GM10248 (cell line): ENCODE measurements around the gene TLR8.

Experiments used
- CTCF ChIA-PET: fragments of 300-600 bp; sonication (Branson Sonifier 250); formaldehyde crosslinking; extraction: SDS; loops from one replicate; lab custom pipeline; 2021; ENCODE audit warnings: antibody characterized with exemption; lab: Yijun Ruan, JAX
- POLR2A ChIA-PET: fragments of 350-650 bp; sonication (Branson Sonifier 250); formaldehyde crosslinking; extraction: SDS; loops from one replicate; lab custom pipeline; 2020; ENCODE audit warnings: antibody characterized with exemption; lab: Yijun Ruan, JAX
- DNase-seq: peaks from one replicate; pipeline ENCODE4 v3.0.0; 2012; ENCODE audit errors: extremely low spot score
- TF ChIP-seq, protein P1 (sequence below): IDR thresholded peaks from 2 replicates; pipeline ENCODE4 v1.5.1; 2012; ENCODE audit warnings: mild to moderate bottlenecking, low read depth; ENCODE audit errors: extremely low read depth, missing control alignments, control extremely low read depth

Gene TLR8

DNA sequence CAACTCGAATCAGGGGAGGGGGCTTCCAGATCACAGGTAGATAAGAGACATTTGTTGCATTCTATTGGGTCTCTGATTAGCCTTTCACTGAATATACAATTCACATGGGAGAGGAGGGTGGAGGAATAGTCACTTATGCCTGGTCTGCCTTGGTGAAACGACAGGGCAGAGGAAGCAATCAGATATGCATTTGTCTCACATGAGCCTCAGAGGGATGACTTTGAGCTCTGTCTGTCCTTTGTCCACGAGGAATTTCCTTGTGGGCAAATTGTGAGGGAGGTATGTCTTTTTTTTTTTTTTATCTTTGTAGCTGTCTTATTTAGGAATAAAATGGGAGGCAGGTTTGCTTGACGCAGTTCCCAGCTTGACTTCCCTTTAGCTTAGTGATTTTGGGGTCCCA lies 40.0 kb downstream of the TLR8 start:
- DNase-seq = no peak
- ChIA-PET POLR2A (interaction anchor here (0.8 kb wide), 2 partner anchors 29 to 543 kb away, joined by 3 to 4 read pairs; no protein-coding TSS in a partner anchor), CTCF (interaction anchor here (0.6 to 3.1 kb wide), 68 partner anchors 9 to 743 kb away, joined by 3 to 49 read pairs (median 4); partner anchors contain the start of genes RAB9A, TLR7 and TMSB4X)
- TF ChIP-seq, protein P1, sequence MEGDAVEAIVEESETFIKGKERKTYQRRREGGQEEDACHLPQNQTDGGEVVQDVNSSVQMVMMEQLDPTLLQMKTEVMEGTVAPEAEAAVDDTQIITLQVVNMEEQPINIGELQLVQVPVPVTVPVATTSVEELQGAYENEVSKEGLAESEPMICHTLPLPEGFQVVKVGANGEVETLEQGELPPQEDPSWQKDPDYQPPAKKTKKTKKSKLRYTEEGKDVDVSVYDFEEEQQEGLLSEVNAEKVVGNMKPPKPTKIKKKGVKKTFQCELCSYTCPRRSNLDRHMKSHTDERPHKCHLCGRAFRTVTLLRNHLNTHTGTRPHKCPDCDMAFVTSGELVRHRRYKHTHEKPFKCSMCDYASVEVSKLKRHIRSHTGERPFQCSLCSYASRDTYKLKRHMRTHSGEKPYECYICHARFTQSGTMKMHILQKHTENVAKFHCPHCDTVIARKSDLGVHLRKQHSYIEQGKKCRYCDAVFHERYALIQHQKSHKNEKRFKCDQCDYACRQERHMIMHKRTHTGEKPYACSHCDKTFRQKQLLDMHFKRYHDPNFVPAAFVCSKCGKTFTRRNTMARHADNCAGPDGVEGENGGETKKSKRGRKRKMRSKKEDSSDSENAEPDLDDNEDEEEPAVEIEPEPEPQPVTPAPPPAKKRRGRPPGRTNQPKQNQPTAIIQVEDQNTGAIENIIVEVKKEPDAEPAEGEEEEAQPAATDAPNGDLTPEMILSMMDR = no peak

GRCh38 chrX:12946838-12947544 lies 40.6 kb downstream of the TLR8 start:
- CTCF ChIA-PET = interaction anchor here (0.6 to 3.1 kb wide), 71 partner anchors 9 to 742 kb away, joined by 3 to 49 read pairs (median 4); partner anchors contain the start of genes RAB9A, TLR7 and TMSB4X
- POLR2A ChIA-PET = interaction anchor here (0.8 to 4.4 kb wide), 3 partner anchors 29 to 542 kb away, joined by 3 to 35 read pairs (median 4); partner anchors contain the start of gene TMSB4X
- DNase-seq = peak; percentile 53
- TF ChIP-seq, protein P1 = peak; percentile 84

DNA sequence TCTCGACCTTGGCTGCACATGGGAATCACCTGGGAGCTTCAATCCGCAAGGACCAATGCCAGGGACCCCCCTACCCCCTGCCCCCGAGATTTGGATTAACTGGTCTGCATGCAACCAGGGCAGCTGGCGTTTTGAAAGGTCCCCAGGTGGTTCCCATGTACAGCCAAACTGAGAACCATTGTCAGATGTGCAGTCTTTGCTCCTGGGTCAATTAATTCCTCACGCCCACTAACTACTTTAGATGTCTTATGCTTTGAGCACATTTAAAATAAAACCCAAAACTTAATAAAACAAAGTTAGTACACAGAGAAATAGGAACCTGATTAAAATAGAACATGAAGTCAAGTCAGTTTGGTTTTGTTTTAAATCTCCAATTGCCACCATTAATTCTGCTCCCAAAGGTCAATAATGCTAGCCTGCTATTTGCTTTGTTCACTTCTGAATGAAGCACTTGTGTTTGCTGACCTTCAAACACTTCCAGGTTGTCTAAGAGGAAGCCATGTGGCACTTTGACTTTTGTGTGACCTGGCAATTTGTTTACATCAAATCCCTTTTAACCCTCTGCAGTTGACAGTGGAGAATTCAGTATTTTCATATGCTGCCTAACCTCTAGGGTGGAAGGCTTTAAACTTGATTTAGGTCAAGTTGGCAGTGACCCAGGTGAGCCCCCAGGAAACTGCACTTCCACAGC lies 41.3 kb downstream of the TLR8 start:
- CTCF ChIA-PET = interaction anchor here (1.2 to 3.1 kb wide), 19 partner anchors 8 to 699 kb away, joined by 3 to 49 read pairs (median 6); no protein-coding TSS in a partner anchor
- POLR2A ChIA-PET = interaction anchor here (4.4 kb wide), 1 partner anchor 29 kb away, joined by 35 read pairs; the partner anchor contains the start of gene TMSB4X
- DNase-seq = no peak
- TF ChIP-seq, protein P1 = no peak

GRCh38 chrX:12948495-12948894 lies 42.1 kb downstream of the TLR8 start:
- CTCF ChIA-PET = interaction anchor here (1.5 to 3.1 kb wide), 5 partner anchors 20 to 306 kb away, joined by 4 to 28 read pairs (median 11); partner anchors contain the start of gene TMSB4X
- POLR2A ChIA-PET = interaction anchor here (4.4 kb wide), 1 partner anchor 28 kb away, joined by 35 read pairs; the partner anchor contains the start of gene TMSB4X

DNA sequence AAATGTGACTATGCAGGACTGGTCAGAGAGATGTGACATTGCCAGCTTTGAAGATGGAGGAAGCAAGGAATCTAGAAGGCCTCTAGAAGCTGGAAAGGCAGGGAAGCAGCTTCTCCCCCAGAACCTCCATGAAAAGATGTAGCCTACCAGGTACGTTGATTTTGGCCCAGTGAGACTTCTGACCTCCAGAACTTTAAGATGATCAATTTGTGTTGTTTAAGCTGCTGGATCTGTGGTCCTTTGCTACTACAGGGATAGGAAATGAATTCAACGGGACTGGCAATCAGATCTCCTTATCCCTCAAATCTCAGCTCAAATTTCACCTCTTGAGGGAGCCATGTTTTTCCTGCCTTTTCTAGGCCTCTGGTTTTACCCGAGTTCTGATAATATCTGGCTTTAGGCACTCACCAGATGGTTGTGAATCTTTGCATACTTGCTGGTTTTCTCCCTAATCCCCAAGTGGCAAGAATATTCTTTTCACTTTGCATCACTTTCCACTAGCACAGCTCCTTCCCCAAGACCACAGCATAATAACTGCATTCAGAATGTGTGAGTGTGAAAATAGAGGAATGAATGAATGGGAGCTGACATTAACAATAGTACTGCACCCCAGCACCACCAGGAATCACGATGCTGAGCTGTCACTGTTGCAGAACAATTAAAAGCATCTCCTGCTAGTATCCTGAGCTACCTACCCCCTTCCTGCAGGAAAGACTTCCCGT lies 42.9 kb downstream of the TLR8 start:
- ChIA-PET POLR2A (interaction anchor here (0.6 to 4.4 kb wide), 4 partner anchors 27 to 801 kb away, joined by 3 to 35 read pairs (median 4); partner anchors contain the start of gene TMSB4X), CTCF (interaction anchor here (0.7 to 3.1 kb wide), 12 partner anchors 10 to 697 kb away, joined by 3 to 28 read pairs (median 5); partner anchors contain the start of gene TMSB4X)
- TF ChIP-seq, protein P1 = no peak
- DNase-seq = no peak

More at GRCh38 chrX:12948495-12948894, 42.1 kb downstream of the TLR8 start:
- TF ChIP-seq, protein P1 = no peak
- DNase-seq = no peak
